ENCODE measurements around the gene TCP11. TPM values are rescaled to one million over a fixed set of nuclear protein-coding genes. Genes with fewer than 3 reads are reported as not detected.

TCP11 gene
- total RNA-seq, 1 donor from 2014 or later: 0.41 TPM

DNA sequence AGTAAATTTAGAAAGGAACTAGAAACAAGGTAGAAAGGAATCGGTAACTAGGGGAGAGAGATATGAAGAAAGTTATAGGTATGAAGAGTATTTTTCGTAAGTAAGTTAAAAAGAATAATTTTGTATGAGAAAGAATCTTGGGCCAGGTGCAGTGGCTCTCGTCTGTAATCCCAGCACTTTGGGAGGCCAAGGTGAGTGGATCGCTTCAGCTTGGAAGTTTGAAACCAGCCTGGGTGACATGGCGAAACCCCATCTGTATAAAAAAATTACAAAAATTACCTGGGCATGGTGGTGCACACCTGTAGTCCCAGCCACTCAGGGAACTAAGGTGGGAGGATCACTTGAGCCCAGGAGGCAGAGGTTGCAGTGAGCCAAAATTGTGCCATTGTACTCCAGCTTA, 42.0 kb downstream of the TCP11 start:
- FAIRE-seq (no peak), DNase-seq (ENCODE audit: low spot score in 2 of 2) (no peak)

DNA sequence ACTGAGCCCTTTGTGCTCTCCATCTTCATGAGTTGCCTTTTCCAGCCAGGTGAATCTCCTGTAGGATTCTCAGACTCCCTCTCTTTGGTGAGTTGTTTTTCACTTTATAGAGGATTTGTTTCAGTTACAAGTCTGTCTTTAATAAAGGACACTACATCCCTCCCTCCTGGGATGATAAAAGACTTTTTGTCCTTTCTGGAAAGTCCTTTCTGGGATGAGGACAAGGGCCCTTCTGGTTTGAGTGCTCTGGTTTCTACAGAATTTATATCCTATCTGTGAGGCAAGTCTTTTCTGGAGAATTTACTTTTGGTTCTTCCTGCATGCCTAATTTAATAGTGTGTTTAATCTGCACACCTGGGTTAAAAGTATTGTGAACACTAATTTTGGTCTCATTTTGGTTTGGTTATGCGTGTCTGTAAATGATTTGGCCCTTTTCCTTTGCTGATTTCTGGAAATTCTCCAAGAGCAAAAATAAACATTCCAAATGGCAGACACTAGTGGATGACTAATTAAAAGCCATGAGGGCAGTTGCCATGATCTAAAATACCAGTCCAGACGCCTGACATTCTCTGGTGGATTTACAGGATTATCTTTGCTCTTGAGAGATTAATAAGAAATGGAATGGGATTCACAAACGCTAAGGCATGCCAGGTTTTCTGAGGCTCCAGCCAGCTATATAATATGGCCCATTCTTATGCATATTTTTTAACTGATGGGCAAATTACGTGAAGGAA, 44.8 kb downstream of the TCP11 start:
- DNase-seq (ENCODE audit: low spot score in 2 of 2) (peak in 1 of 2 donors; percentile 10), FAIRE-seq (no peak)

- DNase-seq (ENCODE audit: low spot score in 2 of 2) (no peak), FAIRE-seq (no peak)
These were observed 47.0 kb downstream of the TCP11 start for GRCh38 chr6:35094183-35094582.

DNA sequence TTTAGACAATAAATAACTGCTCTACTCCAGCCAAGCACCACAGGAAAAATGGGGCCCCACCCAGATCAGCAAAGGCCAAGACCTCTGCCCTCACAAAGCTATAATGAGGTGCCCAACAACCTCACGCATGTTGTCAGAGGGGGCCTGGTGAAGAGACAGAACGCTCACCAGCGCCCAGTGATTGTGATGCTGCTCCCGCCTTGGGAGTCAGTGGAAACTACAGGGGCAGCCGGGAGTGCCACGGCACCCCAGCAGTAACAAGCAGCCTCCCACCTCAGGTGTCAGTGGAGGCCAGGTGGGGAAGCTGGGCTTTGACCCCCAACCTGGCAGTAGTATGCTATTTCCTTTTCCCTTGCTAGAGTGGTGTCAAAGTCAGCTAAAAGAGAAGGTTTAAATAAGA, 47.4 kb downstream of the TCP11 start:
- FAIRE-seq: no peak
- no peak for DNase-seq (ENCODE audit: low spot score in 2 of 2)

DNA sequence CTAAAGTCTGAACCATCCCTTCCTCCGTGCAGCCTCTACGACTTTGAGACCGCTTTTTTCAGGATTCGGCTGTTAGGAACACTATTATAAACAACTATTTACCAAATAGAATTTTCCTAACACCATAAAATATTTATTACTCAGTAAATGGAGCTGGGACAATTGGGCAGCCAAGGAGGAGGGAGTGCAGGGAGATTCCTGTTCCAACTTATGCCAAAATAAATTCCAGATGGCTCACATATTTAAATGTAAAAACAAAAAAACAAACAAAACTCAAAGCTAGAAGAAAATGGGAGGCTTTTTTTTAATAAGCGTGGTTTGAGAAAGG, 48.1 kb downstream of the TCP11 start:
- no peak for FAIRE-seq
- DNase-seq (ENCODE audit: low spot score in 2 of 2): no peak

DNA sequence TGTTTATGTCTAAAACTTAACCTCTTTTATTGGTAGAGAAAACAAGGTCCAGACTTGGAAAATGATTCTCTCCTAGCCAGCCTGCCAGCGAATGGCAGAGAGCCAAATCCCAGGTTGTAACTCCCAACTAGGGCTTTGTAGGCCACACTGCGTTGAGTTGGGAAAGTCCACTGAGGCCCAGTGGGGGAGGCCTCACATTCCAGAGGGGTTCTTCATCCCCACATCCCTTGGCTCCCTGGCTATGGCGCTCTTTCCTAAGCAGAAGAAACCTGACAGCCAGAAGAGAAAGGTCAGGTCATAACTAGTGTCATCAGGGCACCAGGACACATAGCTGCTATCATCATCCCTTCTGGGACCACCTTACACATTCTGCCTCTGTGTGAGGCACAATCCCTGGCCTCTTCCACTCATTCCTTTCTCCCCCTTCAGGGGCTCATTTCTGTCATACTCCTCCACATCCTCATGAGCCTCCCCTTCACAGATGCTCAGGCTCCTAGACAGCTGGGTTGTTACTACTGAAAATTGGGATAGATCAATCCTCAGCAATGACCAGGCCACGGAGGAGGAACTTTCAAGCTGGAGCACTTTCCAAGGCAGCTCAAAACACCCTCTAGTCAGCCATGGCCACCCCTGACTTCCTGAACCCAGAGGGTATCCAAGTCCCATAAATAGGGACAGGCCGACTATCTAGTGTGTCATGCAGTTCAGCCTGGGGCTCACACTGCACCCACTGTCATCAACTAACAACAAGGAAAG, 48.6 kb downstream of the TCP11 start:
- no peak for FAIRE-seq
- peak in 1 of 2 donors; percentile 11 for DNase-seq (ENCODE audit: low spot score in 2 of 2)

DNA sequence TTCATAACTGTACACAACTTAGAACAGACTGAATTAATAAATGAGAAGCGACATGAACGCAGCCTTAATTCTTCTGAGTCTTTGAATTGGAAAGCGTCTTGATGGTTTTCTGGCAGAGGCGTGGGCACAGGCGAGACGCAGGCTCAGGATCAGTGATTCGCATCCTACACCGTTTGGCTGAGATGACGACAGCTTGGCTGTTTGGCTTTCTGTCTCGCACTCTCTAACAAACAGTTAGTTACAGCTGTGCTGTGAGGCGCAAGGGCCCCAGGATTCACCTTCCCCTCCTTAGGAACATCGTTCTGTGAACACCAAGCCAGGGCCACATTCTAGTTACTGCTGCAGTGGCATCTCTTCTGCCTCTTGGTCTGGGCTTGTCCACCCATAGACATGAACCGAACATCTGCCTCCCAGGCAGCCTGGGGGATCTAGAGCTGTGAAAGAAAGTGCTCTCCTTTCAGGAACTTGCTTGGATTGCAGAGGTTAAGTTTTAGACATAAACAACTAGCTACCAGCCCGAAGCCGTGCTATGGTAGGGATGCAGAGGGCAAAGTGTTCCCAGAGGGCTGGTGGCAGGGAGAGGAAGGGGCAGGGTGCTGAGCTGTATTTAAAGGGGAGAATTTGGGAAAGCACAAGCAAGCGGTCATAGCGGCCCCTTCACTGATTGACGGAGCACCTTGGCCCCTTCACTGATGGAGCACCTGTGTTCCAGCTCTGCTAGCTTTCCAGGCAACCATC, 49.6 kb downstream of the TCP11 start:
- DNase-seq (ENCODE audit: low spot score in 2 of 2) (no peak), FAIRE-seq (no peak)

- DNase-seq (ENCODE audit: low spot score in 2 of 2) (no peak), FAIRE-seq (no peak)
These were observed 50.4 kb downstream of the TCP11 start for GRCh38 chr6:35090734-35091133.

GRCh38 chr6:35089935-35090505, 51.1 kb downstream of the TCP11 start:
- FAIRE-seq (no peak), DNase-seq (ENCODE audit: low spot score in 2 of 2) (peak in 1 of 2 donors; percentile 8)

GRCh38 chr6:35089216-35089934, 51.8 kb downstream of the TCP11 start:
- FAIRE-seq (no peak), DNase-seq (ENCODE audit: low spot score in 2 of 2) (no peak)

- no peak for DNase-seq (ENCODE audit: low spot score in 2 of 2)
- FAIRE-seq: no peak
These were observed 52.6 kb downstream of the TCP11 start for GRCh38 chr6:35088281-35089215.

- no peak for DNase-seq (ENCODE audit: low spot score in 2 of 2)
- no peak for FAIRE-seq
These were observed 53.5 kb downstream of the TCP11 start for GRCh38 chr6:35087361-35088280.

DNA sequence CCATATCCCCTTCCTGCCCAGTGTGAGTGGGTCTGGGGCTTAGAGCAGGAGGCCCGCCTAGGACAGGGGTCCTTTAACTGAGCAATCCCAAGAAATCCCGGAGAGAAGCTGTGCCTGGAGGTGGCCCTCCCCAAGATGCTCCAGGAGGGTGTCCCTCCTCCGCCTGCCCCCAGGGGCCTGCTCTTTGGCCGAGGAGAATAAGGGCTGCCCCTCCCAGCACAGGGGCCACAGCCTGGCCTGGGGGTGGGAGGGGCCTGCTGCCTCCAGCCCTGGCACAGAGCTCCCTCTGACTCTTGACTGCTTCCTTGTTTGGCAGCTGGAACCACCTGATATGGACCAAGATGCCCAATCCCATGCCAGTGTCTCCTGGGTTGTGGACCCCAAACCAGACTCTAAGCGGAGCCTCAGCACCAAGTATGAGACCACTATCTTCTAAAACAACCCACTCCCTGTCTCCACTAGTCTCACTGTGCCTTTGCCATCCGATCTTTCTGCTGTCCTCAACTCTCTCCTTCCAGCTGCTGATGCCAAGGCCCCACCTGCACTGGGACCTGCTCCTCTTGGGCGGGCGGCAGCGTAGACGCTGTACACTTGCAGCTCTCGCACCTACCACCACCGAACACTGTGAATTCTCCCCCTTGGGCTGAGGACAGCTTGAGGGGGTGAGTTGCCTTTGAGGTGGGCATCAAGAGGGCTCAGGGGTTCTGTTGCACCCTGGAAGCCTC, 54.3 kb downstream of the TCP11 start:
- peak in 1 of 2 donors; percentile 12 for DNase-seq (ENCODE audit: low spot score in 2 of 2)
- no peak for FAIRE-seq

DNA sequence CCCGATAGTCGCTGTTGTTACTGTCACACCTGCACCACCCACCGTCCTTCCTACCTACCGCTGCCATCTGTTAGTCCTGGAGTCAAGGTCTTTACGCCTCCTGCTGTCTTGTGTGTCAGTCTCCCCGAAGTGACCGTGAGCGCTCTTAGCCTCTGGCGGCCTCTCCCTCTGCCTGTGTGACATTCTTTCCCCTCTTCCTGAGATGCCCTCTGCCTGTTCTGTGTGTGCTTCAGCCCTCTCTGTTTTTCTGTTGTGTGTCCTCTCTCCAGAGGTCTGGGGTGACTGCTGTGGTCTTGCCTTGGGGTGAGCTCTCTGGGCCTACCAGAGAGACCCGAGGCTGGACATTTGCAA, 54.9 kb downstream of the TCP11 start:
- FAIRE-seq: no peak
- peak in 1 of 2 donors; percentile 2 for DNase-seq (ENCODE audit: low spot score in 2 of 2)

DNA sequence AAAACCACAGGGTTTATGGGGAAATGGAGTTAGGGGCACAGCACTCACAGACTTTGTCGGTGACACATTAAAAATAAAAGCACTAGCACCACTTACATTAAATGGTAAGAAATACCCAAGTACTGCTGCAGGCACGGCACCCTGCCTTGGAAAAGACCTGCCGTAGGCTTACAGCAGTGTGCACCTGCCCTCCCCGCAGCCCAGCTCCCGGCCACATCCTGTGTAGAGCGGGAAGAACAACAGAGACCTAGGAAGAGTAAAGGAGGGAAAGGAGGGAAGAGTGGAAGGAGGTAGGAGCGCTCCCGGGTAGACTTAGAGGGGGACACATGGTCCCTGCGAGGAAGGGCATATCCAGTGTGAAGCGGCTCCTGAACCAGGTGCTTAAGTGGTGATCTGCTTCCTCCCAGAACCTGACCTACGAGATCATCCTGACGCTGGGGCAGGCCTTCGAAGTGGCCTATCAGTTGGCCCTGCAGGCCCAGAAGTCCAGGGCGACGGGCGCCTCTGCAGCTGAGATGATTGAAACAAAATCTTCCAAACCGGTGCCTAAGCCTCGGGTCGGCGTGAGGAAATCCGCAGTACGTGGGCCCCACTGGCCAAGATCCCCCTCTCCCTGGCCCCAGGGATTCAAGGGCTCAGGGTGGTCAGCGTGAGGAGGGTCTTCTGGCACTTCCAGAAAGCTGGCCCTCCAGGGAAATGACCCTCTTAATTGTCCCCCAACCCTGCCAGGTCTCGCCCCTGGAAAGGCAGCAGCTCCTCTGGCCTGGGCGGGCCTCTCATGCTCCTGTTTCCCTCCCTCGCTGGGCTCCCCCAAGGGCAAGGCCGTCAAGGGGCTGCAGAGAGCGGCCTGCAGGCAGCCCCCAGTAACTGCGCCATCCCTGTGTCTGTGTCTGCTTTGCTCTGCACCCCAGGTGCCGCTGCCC, 55.5 kb downstream of the TCP11 start:
- no peak for FAIRE-seq
- DNase-seq (ENCODE audit: low spot score in 2 of 2): peak; percentile 1 to 6

DNA sequence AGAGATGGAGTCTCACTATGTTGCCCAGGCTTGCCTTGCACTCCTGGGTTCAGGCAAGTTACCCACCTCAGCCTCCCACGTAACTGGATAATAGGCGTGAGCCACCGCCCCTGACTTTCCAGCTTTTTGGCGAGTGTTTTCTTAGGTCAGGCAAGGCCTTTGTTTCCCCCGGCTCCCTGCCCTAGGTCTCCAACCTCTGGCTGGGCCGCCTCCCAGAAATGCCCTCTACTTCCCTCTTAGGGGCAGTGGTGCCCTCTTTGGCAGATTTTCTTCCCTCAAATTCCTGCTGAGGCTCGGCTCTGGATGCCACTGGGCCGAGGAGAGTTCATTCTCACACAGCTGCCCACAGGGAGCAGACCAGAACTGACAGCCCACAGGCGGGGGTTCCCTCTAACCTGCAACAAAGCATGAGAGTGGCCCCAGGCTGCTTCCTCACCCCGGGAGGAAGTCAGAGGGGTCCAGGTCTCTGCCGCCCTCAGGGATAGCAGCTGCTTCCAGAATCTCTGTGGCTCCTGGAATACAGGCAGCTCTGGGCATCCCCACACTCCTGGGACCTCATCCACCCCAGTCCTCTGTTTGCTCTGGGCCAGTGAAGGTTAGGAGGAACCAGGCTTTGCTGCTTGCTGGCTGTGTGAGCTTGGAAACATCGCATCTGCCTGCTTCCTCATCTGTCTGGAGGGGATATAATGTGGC, 56.5 kb downstream of the TCP11 start:
- peak; percentile 1 to 4 for DNase-seq (ENCODE audit: low spot score in 2 of 2)
- no peak for FAIRE-seq

Data from frontal cortex (tissue), 4 donors.